Hematopoietic multipotent progenitor cell treated with erythropoietin and hydrocortisone succinate and interleukin-3 and kit ligand, for 4 days (in vitro differentiated cells): ENCODE measurements around the gene KCNJ5.
"Not testable (repeated sequence)": the region's sequence is repeated elsewhere in the genome, so short reads cannot be mapped to it uniquely, and the experiment has no call there.

Source experiments
- DNase-seq: peaks from one replicate; pipeline ENCODE4 v3.0.0-alpha.2; 2015

Gene KCNJ5

GRCh38 chr11:128915149-128915521 is 24.0 kb downstream of the KCNJ5 start:
- no peak for DNase-seq

GRCh38 chr11:128916037-128916572 is 24.9 kb downstream of the KCNJ5 start:
- no peak for DNase-seq

- no peak for DNase-seq
Measured at GRCh38 chr11:128916681-128917080, 25.5 kb downstream of the KCNJ5 start.

GRCh38 chr11:128917144-128917724 is 26.1 kb downstream of the KCNJ5 start:
- no peak for DNase-seq

- DNase-seq = no peak
Measured at GRCh38 chr11:128919216-128919615, 28.1 kb downstream of the KCNJ5 start.

- not testable (repeated sequence) for DNase-seq
Measured at GRCh38 chr11:128919635-128920034, 28.5 kb downstream of the KCNJ5 start.

GRCh38 chr11:128920666-128921065 is 29.5 kb downstream of the KCNJ5 start:
- DNase-seq = no peak

- DNase-seq = no peak
Measured at GRCh38 chr11:128921793-128922192, 30.6 kb downstream of the KCNJ5 start.

- no peak for DNase-seq
Measured at GRCh38 chr11:128924104-128924503, 32.9 kb downstream of the KCNJ5 start.

GRCh38 chr11:128924510-128925249 is 33.5 kb downstream of the KCNJ5 start:
- DNase-seq = no peak

- DNase-seq = no peak
Measured at GRCh38 chr11:128925250-128925600, 34.1 kb downstream of the KCNJ5 start.

GRCh38 chr11:128926000-128926399 is 34.8 kb downstream of the KCNJ5 start:
- no peak for DNase-seq

GRCh38 chr11:128926437-128927107 is 35.4 kb downstream of the KCNJ5 start:
- DNase-seq = no peak

GRCh38 chr11:128927108-128927461 is 35.9 kb downstream of the KCNJ5 start:
- no peak for DNase-seq

GRCh38 chr11:128927683-128928336 is 36.7 kb downstream of the KCNJ5 start:
- DNase-seq = no peak

GRCh38 chr11:128928400-128928799 is 37.2 kb downstream of the KCNJ5 start:
- no peak for DNase-seq

- no peak for DNase-seq
Measured at GRCh38 chr11:128929468-128929867, 38.3 kb downstream of the KCNJ5 start.

- DNase-seq = no peak
Measured at GRCh38 chr11:128929991-128930390, 38.8 kb downstream of the KCNJ5 start.

- no peak for DNase-seq
Measured at GRCh38 chr11:128931066-128931465, 39.9 kb downstream of the KCNJ5 start.

- no peak for DNase-seq
Measured at GRCh38 chr11:128931668-128932067, 40.5 kb downstream of the KCNJ5 start.

- DNase-seq = no peak
Measured at GRCh38 chr11:128933481-128934178, 42.5 kb downstream of the KCNJ5 start.

GRCh38 chr11:128934351-128934750 is 43.2 kb downstream of the KCNJ5 start:
- DNase-seq = no peak

GRCh38 chr11:128934926-128935325 is 43.8 kb downstream of the KCNJ5 start:
- no peak for DNase-seq
